Activated CD4-positive, alpha-beta T cell treated with anti-CD3 and anti-CD28 coated beads, Interleukin-2, amount 10 ng/mL, durations not matched to agents 24 days and 14 days (primary cell): ENCODE measurements around the gene RNGTT. TPM values are rescaled to one million over a fixed set of nuclear protein-coding genes. Genes with fewer than 3 reads are reported as not detected.
"Not testable (repeated sequence)": the region's sequence is repeated elsewhere in the genome, so short reads cannot be mapped to it uniquely, and the experiment has no call there.

Source experiments
- DNase-seq: peaks from one replicate; pipeline ENCODE4 v3.0.0; 2022
- H3K27ac Mint-ChIP-seq: one replicate; pipeline ENCODE4 v1.8.0; 2022; ENCODE audit warnings: mild to moderate bottlenecking, mixed read lengths
- H3K27me3 Mint-ChIP-seq: one replicate; pipeline ENCODE4 v1.8.0; 2022; ENCODE audit warnings: mixed read lengths
- H3K36me3 Mint-ChIP-seq: one replicate; pipeline ENCODE4 v1.8.0; 2022; ENCODE audit warnings: low read depth, mild to moderate bottlenecking, mixed read lengths
- H3K4me1 Mint-ChIP-seq: one replicate; pipeline ENCODE4 v1.8.0; 2021; ENCODE audit warnings: mixed read lengths
- H3K4me3 Mint-ChIP-seq: one replicate; pipeline ENCODE4 v1.8.0; 2022; ENCODE audit warnings: mild to moderate bottlenecking, moderate library complexity, mixed read lengths
- H3K9me3 Mint-ChIP-seq: one replicate; pipeline ENCODE4 v1.8.0; 2021; ENCODE audit warnings: mixed read lengths
- intact Hi-C: fragments of 100-400 bp; cut with micrococcal nuclease; formaldehyde crosslinking; loops from one replicate; pipeline ENCODE4 v1.15.1; 2023
- total RNA-seq: library from RNA; stranded (reverse); gene quantifications from 2 replicates; pipeline ENCODE4 v1.2.3, GENCODE V29; 2022

The RNGTT gene
- total RNA-seq, 1 donor from 2014 or later: 25.9 TPM

GRCh38 chr6:88914180-88914579 is 49.2 kb downstream of the RNGTT start:
- intact Hi-C loops: no loop called here
- no peak for DNase-seq
- Mint-ChIP-seq H3K27ac (no peak overlapping the region), H3K9me3 (peaks cover 10% of the 10 kb centered on the region), H3K27me3 (no peaks in the 10 kb centered on the region), H3K36me3 (peaks cover 31% of the 10 kb centered on the region), H3K4me3 (no peak overlapping the region), H3K4me1 (peaks cover 29% of the 10 kb centered on the region)

DNA sequence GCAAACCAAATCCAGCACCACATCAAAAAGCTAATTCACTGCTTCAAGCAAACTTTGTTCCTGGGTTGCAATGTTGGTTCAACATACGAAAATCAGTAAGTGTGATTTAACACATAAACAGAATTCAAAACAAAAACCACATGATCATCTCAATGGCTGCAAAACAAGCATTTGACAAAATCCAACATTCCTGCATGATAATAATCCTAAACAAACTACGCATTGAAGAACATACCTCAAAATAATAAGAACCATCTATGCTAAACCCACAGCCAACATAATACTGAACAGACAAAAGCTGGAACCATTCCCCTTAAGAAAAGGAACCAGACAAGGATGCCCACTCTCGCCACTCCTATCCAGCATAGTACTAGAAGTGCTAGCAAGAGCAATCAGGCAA is 49.9 kb downstream of the RNGTT start:
- H3K27me3 Mint-ChIP-seq: no peaks in the 10 kb centered on the region

DNA sequence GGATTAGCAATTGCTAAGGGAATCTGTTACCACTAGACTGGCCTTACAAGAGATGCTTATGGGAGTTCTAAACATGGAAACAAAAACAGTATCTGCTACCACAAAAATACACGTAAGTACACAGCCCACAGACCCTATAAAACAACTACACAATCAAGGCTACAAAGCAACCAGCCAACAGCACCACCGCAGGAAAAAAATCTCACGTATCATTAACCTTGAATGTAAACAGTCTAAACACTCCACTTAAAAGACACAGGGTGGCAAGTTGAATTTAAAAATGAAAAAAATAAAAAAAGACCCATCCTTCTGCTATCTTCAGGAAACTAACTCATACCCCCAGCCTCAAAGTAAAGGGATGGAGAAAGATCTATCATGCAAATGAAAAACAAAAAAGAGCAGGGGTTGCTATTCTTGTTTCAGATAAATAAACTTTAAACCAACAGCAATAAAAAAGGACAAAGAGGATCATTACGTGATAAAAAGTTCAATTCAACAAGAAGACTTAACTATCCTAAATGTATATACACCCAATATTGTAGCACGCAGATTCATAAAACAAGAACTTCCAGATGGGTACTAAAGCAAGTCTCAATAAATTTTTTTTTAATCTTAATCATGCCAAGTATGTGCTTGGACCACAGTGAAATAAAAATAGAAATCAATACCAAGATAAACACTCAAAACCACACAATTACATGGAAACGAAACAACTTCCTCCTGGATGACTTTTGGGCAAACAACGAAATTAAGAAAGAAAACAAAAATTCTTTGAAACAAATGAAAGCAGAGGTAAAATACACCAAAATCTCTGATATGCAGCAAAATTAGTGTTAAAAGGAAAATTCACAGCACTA is 52.3 kb downstream of the RNGTT start:
- Mint-ChIP-seq H3K36me3 (peaks cover 33% of the 10 kb centered on the region), H3K27me3 (no peaks in the 10 kb centered on the region), H3K4me3 (no peak overlapping the region), H3K9me3 (peaks cover 10% of the 10 kb centered on the region), H3K27ac (no peak overlapping the region), H3K4me1 (peaks cover 26% of the 10 kb centered on the region)
- intact Hi-C loops: no loop called here
- DNase-seq: no peak

More for the DNA sequence above, 49.9 kb downstream of the RNGTT start:
- Mint-ChIP-seq H3K36me3 (peaks cover 31% of the 10 kb centered on the region), H3K4me3 (no peak overlapping the region), H3K9me3 (peaks cover 10% of the 10 kb centered on the region), H3K4me1 (peaks cover 35% of the 10 kb centered on the region), H3K27ac (no peak overlapping the region)
- intact Hi-C loops: no loop called here
- no peak for DNase-seq

DNA sequence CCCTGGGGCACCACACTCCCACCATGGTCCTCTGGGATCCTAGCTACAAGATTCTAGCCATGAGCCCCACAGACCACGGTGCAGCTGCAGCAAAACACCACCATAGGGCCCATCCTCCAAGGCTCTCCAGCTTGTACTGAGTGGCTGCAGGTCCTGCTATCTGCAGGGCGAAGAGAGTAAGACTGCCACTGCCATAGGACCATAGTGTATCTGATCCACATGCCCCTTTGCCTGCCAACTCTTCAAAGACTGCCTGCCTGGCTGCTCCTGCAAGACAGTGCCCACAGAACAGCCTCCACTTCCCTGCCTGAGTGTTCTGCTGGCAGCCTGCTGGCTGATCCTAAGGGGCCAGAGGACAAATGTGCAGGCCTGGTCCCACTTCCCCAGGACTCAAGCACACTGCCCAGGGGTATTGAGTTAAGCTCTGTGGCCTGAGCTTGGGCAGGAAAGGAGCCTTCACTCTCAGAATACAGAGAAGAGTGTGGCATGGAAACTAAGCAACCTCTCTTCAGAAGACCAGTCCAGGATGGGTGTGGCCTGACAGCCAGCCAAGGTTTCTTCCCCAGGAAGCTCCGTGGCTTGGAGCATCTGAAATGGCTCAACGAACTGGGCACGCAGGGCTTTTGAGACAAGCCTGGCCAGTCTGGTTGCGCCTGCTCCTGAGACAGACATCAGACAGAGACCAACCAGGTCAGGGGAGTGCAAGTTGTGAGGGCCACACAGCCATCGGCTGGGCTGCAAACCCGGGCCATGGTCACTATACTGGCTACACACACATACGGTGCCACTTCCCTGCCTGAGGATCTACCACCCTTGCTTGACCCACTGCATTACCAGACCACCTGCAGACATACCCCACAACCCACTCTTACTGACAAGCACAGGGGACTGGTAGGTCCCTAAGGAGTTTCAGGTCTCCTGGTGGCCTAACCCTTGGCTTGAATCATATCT is 54.5 kb downstream of the RNGTT start:
- H3K4me1 Mint-ChIP-seq: peaks cover 25% of the 10 kb centered on the region
- no peak overlapping the region for H3K27ac Mint-ChIP-seq
- no peak overlapping the region for H3K4me3 Mint-ChIP-seq
- H3K27me3 Mint-ChIP-seq: no peaks in the 10 kb centered on the region
- DNase-seq: no peak
- intact Hi-C loops: no loop called here
- H3K36me3 Mint-ChIP-seq: peaks cover 26% of the 10 kb centered on the region
- H3K9me3 Mint-ChIP-seq: peaks cover 3% of the 10 kb centered on the region

- peaks cover 28% of the 10 kb centered on the region for H3K36me3 Mint-ChIP-seq
- H3K27me3 Mint-ChIP-seq, DNase-seq, H3K9me3 Mint-ChIP-seq, H3K4me3 Mint-ChIP-seq, intact Hi-C loops, H3K27ac Mint-ChIP-seq: not testable (repeated sequence)
- H3K4me1 Mint-ChIP-seq: peaks cover 19% of the 10 kb centered on the region
Measured at GRCh38 chr6:88907148-88907547, 56.3 kb downstream of the RNGTT start.

- Mint-ChIP-seq H3K27me3 (no peaks in the 10 kb centered on the region), H3K9me3 (peaks cover 2% of the 10 kb centered on the region), H3K27ac (no peak overlapping the region), H3K4me1 (peaks cover 1% of the 10 kb centered on the region), H3K36me3 (peaks cover 24% of the 10 kb centered on the region), H3K4me3 (no peak overlapping the region)
- intact Hi-C loops: no loop called here
- no peak for DNase-seq
Measured at GRCh38 chr6:88899569-88900316, 63.7 kb downstream of the RNGTT start.

DNA sequence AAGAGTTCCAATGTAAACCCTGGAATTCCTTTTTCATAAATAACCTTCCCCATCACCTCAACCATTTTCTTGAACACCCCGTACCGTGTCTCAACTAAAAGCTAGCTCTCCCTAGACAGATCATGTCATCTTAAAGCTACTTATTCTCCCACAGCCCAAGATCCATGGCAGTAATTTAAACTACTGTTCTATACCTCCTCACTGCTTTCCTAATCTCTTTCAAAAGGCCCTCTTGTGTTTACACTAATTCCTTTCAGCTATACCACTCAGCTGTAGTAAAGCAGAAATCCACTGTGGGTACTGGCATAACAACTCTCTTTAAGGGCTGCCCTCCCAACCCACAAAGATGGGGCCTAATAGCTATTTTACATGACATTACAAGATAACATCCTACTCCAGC is 67.5 kb downstream of the RNGTT start:
- DNase-seq: no peak
- H3K27ac Mint-ChIP-seq: no peak overlapping the region
- no peaks in the 10 kb centered on the region for H3K9me3 Mint-ChIP-seq
- H3K4me3 Mint-ChIP-seq: no peak overlapping the region
- no peaks in the 10 kb centered on the region for H3K27me3 Mint-ChIP-seq
- peaks cover 12% of the 10 kb centered on the region for H3K36me3 Mint-ChIP-seq
- intact Hi-C loops: no loop called here
- H3K4me1 Mint-ChIP-seq: no peaks in the 10 kb centered on the region

- no peaks in the 10 kb centered on the region for H3K27me3 Mint-ChIP-seq
- H3K9me3 Mint-ChIP-seq: no peaks in the 10 kb centered on the region
- H3K4me1 Mint-ChIP-seq: no peaks in the 10 kb centered on the region
- peaks cover 26% of the 10 kb centered on the region for H3K36me3 Mint-ChIP-seq
- DNase-seq: no peak
- H3K4me3 Mint-ChIP-seq: no peak overlapping the region
- intact Hi-C loops: no loop called here
- no peak overlapping the region for H3K27ac Mint-ChIP-seq
Measured at GRCh38 chr6:88890860-88891845, 72.3 kb downstream of the RNGTT start.

GRCh38 chr6:88890394-88890793 is 73.0 kb downstream of the RNGTT start:
- intact Hi-C loops: no loop called here
- no peaks in the 10 kb centered on the region for H3K27me3 Mint-ChIP-seq
- no peak for DNase-seq
- H3K27ac Mint-ChIP-seq: no peak overlapping the region
- H3K36me3 Mint-ChIP-seq: peaks cover 33% of the 10 kb centered on the region
- H3K4me1 Mint-ChIP-seq: no peaks in the 10 kb centered on the region
- H3K4me3 Mint-ChIP-seq: no peak overlapping the region
- H3K9me3 Mint-ChIP-seq: peaks cover 3% of the 10 kb centered on the region

DNA sequence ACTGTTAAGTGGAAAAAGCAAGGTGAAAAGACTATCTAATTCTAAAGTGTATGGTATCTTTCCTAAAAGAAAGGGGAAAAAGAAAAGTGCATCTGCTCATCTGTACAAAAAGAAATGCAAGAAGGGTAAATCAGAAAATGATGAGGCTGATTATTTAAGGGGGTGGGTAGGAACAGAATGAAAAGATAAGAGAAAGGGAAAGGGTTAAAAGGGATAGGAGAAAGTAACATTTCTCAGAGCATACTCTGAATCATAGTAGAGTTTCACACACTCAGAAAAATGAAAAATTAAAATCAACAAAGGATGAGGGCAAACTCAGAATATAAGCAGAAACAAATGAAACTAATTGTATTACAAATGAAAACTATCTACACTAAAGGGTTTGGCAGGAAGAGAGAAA is 79.1 kb downstream of the RNGTT start:
- Mint-ChIP-seq H3K27me3 (no peaks in the 10 kb centered on the region), H3K9me3 (peaks cover 3% of the 10 kb centered on the region), H3K4me1 (peaks cover 9% of the 10 kb centered on the region), H3K27ac (no peak overlapping the region), H3K36me3 (peaks cover 38% of the 10 kb centered on the region), H3K4me3 (no peak overlapping the region)
- no peak for DNase-seq
- intact Hi-C loops: no loop called here

DNA sequence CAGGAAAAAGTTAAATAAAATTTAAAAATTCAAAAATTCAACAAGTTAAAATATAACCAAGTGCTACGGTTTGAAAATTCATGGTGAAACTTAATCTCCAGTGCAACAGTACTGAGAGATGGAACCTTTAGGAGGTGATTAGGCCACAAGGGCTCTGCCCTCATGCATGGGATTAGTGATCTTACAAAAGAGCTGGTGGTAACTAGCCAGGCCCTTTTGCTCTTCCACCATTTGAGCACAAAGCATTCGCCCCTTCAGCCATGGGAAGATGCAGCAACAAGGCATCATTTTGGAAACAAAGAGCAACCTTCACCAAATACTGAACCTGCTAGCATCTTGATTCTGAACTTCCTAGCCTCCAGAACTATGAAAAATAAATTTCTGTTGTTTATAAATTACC is 80.9 kb downstream of the RNGTT start:
- Mint-ChIP-seq H3K36me3 (peaks cover 35% of the 10 kb centered on the region), H3K4me3 (no peak overlapping the region), H3K9me3 (peaks cover 3% of the 10 kb centered on the region), H3K27me3 (no peaks in the 10 kb centered on the region), H3K4me1 (peaks cover 9% of the 10 kb centered on the region), H3K27ac (no peak overlapping the region)
- intact Hi-C loops: no loop called here
- no peak for DNase-seq

GRCh38 chr6:88881451-88881850 is 82.0 kb downstream of the RNGTT start:
- Mint-ChIP-seq H3K36me3 (peaks cover 28% of the 10 kb centered on the region), H3K4me3 (no peak overlapping the region), H3K27ac (no peak overlapping the region), H3K4me1 (peaks cover 9% of the 10 kb centered on the region), H3K27me3 (no peaks in the 10 kb centered on the region), H3K9me3 (peaks cover 3% of the 10 kb centered on the region)
- no peak for DNase-seq
- intact Hi-C loops: no loop called here

DNA sequence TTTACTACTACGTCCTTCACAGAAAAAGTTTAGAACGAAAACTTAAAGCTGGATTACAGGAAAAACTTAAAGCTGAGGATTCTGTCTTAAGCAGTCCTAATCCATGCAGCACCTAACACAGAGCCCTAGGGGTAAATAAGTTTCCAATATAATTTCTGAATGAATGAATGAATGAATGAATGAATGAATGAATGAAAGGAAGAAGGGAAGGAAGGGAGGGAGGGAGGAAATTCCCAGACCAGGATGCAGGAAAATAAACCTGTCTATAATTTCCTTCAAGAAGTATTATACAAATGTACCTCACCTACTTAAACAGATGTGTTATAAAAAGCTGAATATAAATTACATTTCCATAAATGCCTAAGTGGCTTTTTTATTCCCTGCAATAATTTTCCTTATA is 83.4 kb downstream of the RNGTT start:
- H3K4me1 Mint-ChIP-seq: peaks cover 9% of the 10 kb centered on the region
- no peak overlapping the region for H3K4me3 Mint-ChIP-seq
- H3K27me3 Mint-ChIP-seq: no peaks in the 10 kb centered on the region
- no peak for DNase-seq
- intact Hi-C loops: no loop called here
- no peaks in the 10 kb centered on the region for H3K9me3 Mint-ChIP-seq
- H3K27ac Mint-ChIP-seq: no peak overlapping the region
- H3K36me3 Mint-ChIP-seq: peaks cover 15% of the 10 kb centered on the region
